AG04449 (cell line): Measurements from ENCODE around the gene MINAR1.

ENCODE experiments used
- CTCF ChIA-PET: fragments of 350-600 bp; formaldehyde crosslinking; extraction: SDS; loops from one replicate; lab custom pipeline; 2021; ENCODE audit warnings: antibody characterized with exemption; lab: Yijun Ruan, JAX
- POLR2A ChIA-PET: fragments of 400-600, 350-600 bp; formaldehyde crosslinking; extraction: SDS; loops from one replicate; lab custom pipeline; 2020; ENCODE audit warnings: antibody characterized with exemption, inconsistent platforms; lab: Yijun Ruan, JAX
- DNase-seq: peaks from one replicate; pipeline ENCODE4 v3.0.0-alpha.2; 2010; ENCODE audit warnings: low read depth, low spot score
- H3K4me3 ChIP-seq: 2 replicates; pipeline ENCODE4 v1.5.1; 2011; ENCODE audit warnings: low read depth, mild to moderate bottlenecking, control low read depth, low read length
- CTCF ChIP-seq: IDR thresholded peaks from one replicate; pipeline ENCODE4 v1.5.1; 2011; ENCODE audit warnings: mild to moderate bottlenecking, moderate library complexity, low read length, control low read depth, inconsistent platforms; ENCODE audit not compliant: insufficient read depth; ENCODE audit errors: missing control alignments

The MINAR1 gene

GRCh38 chr15:79431636-79432344 lies at the start of gene MINAR1:
Gene MINAR1 (plus strand): TSS chr15:79432336. CDS start chr15:79456148, 23,812 bp downstream.
- no peak for DNase-seq
- POLR2A ChIA-PET: interaction anchor here (0.8 kb wide), 1 partner anchor 20 kb away, joined by 3 read pairs; no protein-coding TSS in a partner anchor
- peak; percentile 26 for TF ChIP-seq CTCF
- peak within 1 kb of the TSS; percentile 64 for H3K4me3 ChIP-seq
- CTCF ChIA-PET: interaction anchor here (1.0 to 4.1 kb wide), 8 partner anchors 9 to 427 kb away, joined by 4 to 62 read pairs (median 7); no protein-coding TSS in a partner anchor

GRCh38 chr15:79394231-79394630 lies 37.9 kb upstream of the MINAR1 start:
- ChIA-PET CTCF (interaction anchor here (1.4 to 4.0 kb wide), 4 partner anchors 12 to 464 kb away, joined by 7 to 73 read pairs (median 16); no protein-coding TSS in a partner anchor), POLR2A (no interaction called here)
- DNase-seq: no peak
- no peak for TF ChIP-seq CTCF
- H3K4me3 ChIP-seq: no peak overlapping the region

- ChIA-PET CTCF (interaction anchor here (2.2 kb wide), 1 partner anchor 16 kb away, joined by 8 read pairs; no protein-coding TSS in a partner anchor), POLR2A (no interaction called here)
- no peak for DNase-seq
- no peak overlapping the region for H3K4me3 ChIP-seq
- no peak for TF ChIP-seq CTCF
Measured at GRCh38 chr15:79396850-79397249, 35.3 kb upstream of the MINAR1 start.

- no peak for DNase-seq
- no peak for TF ChIP-seq CTCF
- CTCF ChIA-PET: interaction anchor here (2.2 kb wide), 1 partner anchor 16 kb away, joined by 8 read pairs; no protein-coding TSS in a partner anchor
- no peak overlapping the region for H3K4me3 ChIP-seq
- POLR2A ChIA-PET: no interaction called here
Measured at GRCh38 chr15:79397269-79397910, 34.7 kb upstream of the MINAR1 start.

- POLR2A ChIA-PET: no interaction called here
- DNase-seq: no peak
- no peak for TF ChIP-seq CTCF
- CTCF ChIA-PET: interaction anchor here (1.1 to 1.6 kb wide), 3 partner anchors 16 to 594 kb away, joined by 3 to 6 read pairs (median 4); no protein-coding TSS in a partner anchor
- no peak overlapping the region for H3K4me3 ChIP-seq
Measured at GRCh38 chr15:79399606-79400005, 32.5 kb upstream of the MINAR1 start.

- H3K4me3 ChIP-seq: no peak overlapping the region
- ChIA-PET CTCF (interaction anchor here (1.1 to 1.6 kb wide), 2 partner anchors 453 to 593 kb away, joined by 3 to 6 read pairs; no protein-coding TSS in a partner anchor), POLR2A (no interaction called here)
- TF ChIP-seq CTCF: no peak
- DNase-seq: no peak
Measured at GRCh38 chr15:79400650-79401049, 31.5 kb upstream of the MINAR1 start.
